Keratinocyte (primary cell): ENCODE results near the gene SMIM45.

Source experiments
- CTCF ChIP-seq, 3 experiments: IDR thresholded peaks in 1 of 3; conservative IDR thresholded peaks in 1 of 3; optimal IDR thresholded peaks in 1 of 3; 2 replicates in 2 of 3; 3 replicates in 1 of 3; pipeline versions ENCODE3 to v1.5.1; 2011; ENCODE audit warnings: low read length in 3 of 3, mild to moderate bottlenecking in 3 of 3, moderate library complexity in 2 of 3, control low read depth in 1 of 3, inconsistent platforms in 1 of 3; ENCODE audit not compliant: insufficient read depth in 2 of 3; ENCODE audit errors: extremely low read depth in 1 of 3
- EZH2 ChIP-seq: IDR thresholded peaks from one replicate; pipeline ENCODE4 v1.6.1; 2012; ENCODE audit warnings: inconsistent platforms, mild to moderate bottlenecking, low read length, moderate library complexity

- no peak for TF ChIP-seq CTCF (optimal IDR thresholded peaks at IDR 0.05 in 1 of 3, IDR thresholded peaks at IDR 0.05 in 1 of 3, conservative IDR thresholded peaks at IDR 0.05 in 1 of 3; ENCODE audit: extremely low read depth in 1 of 3, insufficient read depth in 2 of 3, low read length in 3 of 3)
- TF ChIP-seq EZH2, result no peak
Measured at GRCh38 chr22:41969110-41969646, 17.2 kb downstream of the SMIM45 start, which contains the start of gene SEPTIN3.
